Measurements from ENCODE around the gene CLEC17A.

The CLEC17A gene

GRCh38 chr19:14655726-14656125 is 72.8 kb downstream of the CLEC17A start:
- DNase-seq, result no peak

- DNase-seq, result no peak
These were observed 77.1 kb downstream of the CLEC17A start for GRCh38 chr19:14659874-14660489.

GRCh38 chr19:14661372-14661924 is 78.6 kb downstream of the CLEC17A start:
- DNase-seq, result no peak

All from KG1 (cell line).